Karpas-422 (cell line): ENCODE data around the gene SFSWAP. TPM values are rescaled to one million over a fixed set of nuclear protein-coding genes. Genes with fewer than 3 reads are reported as not detected.

Experiments
- DNase-seq: peaks from one replicate; pipeline ENCODE4 v3.0.0-alpha.2; 2015
- H2AFZ ChIP-seq: fragments of 200-600 bp; sonication (generic); 2 replicates; pipeline ENCODE4 v1.6.1; 2014; ENCODE audit warnings: antibody characterized with exemption, low read length, mixed read lengths
- H3K27ac ChIP-seq: fragments of 200-600 bp; sonication (generic); 2 replicates; pipeline ENCODE4 v1.5.1; 2014; ENCODE audit warnings: mild to moderate bottlenecking, low read length, moderate library complexity
- H3K27me3 ChIP-seq: fragments of 200-600 bp; sonication (generic); 2 replicates; pipeline ENCODE4 v1.6.1; 2014; ENCODE audit warnings: low read length, mixed read lengths
- H3K36me3 ChIP-seq: fragments of 200-600 bp; sonication (generic); 2 replicates; pipeline ENCODE4 v1.6.1; 2014; ENCODE audit warnings: low read length, mixed read lengths; ENCODE audit not compliant: insufficient read depth
- H3K4me1 ChIP-seq: fragments of 200-600 bp; sonication (generic); 2 replicates; pipeline ENCODE4 v1.6.1; 2014; ENCODE audit warnings: mild to moderate bottlenecking, low read length, mixed read lengths
- H3K4me2 ChIP-seq: fragments of 200-600 bp; sonication (generic); 2 replicates; pipeline ENCODE4 v1.6.1; 2014; ENCODE audit warnings: low read length, low read depth, mild to moderate bottlenecking; ENCODE audit not compliant: poor library complexity, severe bottlenecking
- H3K4me3 ChIP-seq: fragments of 200-600 bp; sonication (generic); 2 replicates; pipeline ENCODE4 v1.5.1; 2014; ENCODE audit warnings: mild to moderate bottlenecking, antibody characterized with exemption, low read length, mixed read lengths
- H3K79me2 ChIP-seq: fragments of 200-600 bp; sonication (generic); 2 replicates; pipeline ENCODE4 v1.6.1; 2014; ENCODE audit warnings: mild to moderate bottlenecking, low read length, mixed read lengths
- H3K9ac ChIP-seq: fragments of 200-600 bp; sonication (generic); 2 replicates; pipeline ENCODE4 v1.6.0; 2014; ENCODE audit warnings: low read length
- H3K9me2 ChIP-seq: fragments of 200-600 bp; sonication (generic), shearing (Covaris generic); replicated peaks from 2 replicates; pipeline ENCODE4 v1.6.0; 2014; ENCODE audit warnings: mild to moderate bottlenecking, low read length, moderate library complexity; ENCODE audit not compliant: insufficient read depth
- H3K9me3 ChIP-seq: fragments of 300-700, 200-600 bp; sonication (generic); 2 replicates; pipeline ENCODE4 v1.6.1; 2014; ENCODE audit warnings: low read length, mixed read lengths
- H4K20me1 ChIP-seq: fragments of 200-600 bp; sonication (generic); 2 replicates; pipeline ENCODE4 v1.6.1; 2014; ENCODE audit warnings: mild to moderate bottlenecking, antibody characterized with exemption, low read length, low read depth; ENCODE audit not compliant: insufficient read depth
- total RNA-seq: library from RNA; depleted of rRNA; stranded (reverse); fragments of >200 nt; shearing (Covaris generic); gene quantifications from 2 replicates; pipeline ENCODE4 v1.2.3, GENCODE V29; 2014; ENCODE audit warnings: low replicate concordance

Gene SFSWAP
- total RNA-seq, 1 experiment from 2014 or later: 30.0 TPM

GRCh38 chr12:131799195-131799594 lies 88.3 kb downstream of the SFSWAP start:
- H2AFZ ChIP-seq: no peak overlapping the region
- no peak overlapping the region for H3K9ac ChIP-seq
- no peak overlapping the region for H3K4me3 ChIP-seq
- H3K9me2 ChIP-seq: no peaks in the 10 kb centered on the region
- H4K20me1 ChIP-seq: no peaks in the 10 kb centered on the region
- H3K9me3 ChIP-seq: no peaks in the 10 kb centered on the region
- no peaks in the 10 kb centered on the region for H3K4me1 ChIP-seq
- no peak for DNase-seq
- no peak overlapping the region for H3K4me2 ChIP-seq
- peaks cover 6% of the 10 kb centered on the region; the same call in 1 of the 2 replicates for H3K36me3 ChIP-seq
- H3K79me2 ChIP-seq: no peaks in the 10 kb centered on the region
- H3K27me3 ChIP-seq: no peaks in the 10 kb centered on the region
- no peak overlapping the region for H3K27ac ChIP-seq

GRCh38 chr12:131799828-131800593 lies 89.1 kb downstream of the SFSWAP start:
- Histone ChIP-seq H2AFZ (no peak overlapping the region), H3K27me3 (no peaks in the 10 kb centered on the region), H3K4me1 (no peaks in the 10 kb centered on the region), H3K9me3 (no peaks in the 10 kb centered on the region), H3K79me2 (no peaks in the 10 kb centered on the region), H3K4me2 (no peak overlapping the region), H3K9ac (no peak overlapping the region), H3K4me3 (no peak overlapping the region), H3K27ac (no peak overlapping the region), H3K36me3 (peaks cover 6% of the 10 kb centered on the region; the same call in 1 of the 2 replicates), H3K9me2 (no peaks in the 10 kb centered on the region), H4K20me1 (no peaks in the 10 kb centered on the region)
- no peak for DNase-seq

- H3K36me3 ChIP-seq: peaks cover 6% of the 10 kb centered on the region; the same call in 1 of the 2 replicates
- no peak for DNase-seq
- no peak overlapping the region for H3K9ac ChIP-seq
Observed at GRCh38 chr12:131800594-131801135, 89.8 kb downstream of the SFSWAP start.

GRCh38 chr12:131801254-131801866 lies 90.5 kb downstream of the SFSWAP start:
- no peaks in the 10 kb centered on the region for H3K27me3 ChIP-seq
- H3K4me1 ChIP-seq: no peaks in the 10 kb centered on the region
- H3K9ac ChIP-seq: no peak overlapping the region
- peaks cover 6% of the 10 kb centered on the region; the same call in 1 of the 2 replicates for H3K36me3 ChIP-seq
- H3K4me2 ChIP-seq: no peak overlapping the region
- H2AFZ ChIP-seq: no peak overlapping the region
- DNase-seq: no peak
- no peak overlapping the region for H3K27ac ChIP-seq
- H3K4me3 ChIP-seq: no peak overlapping the region
- no peaks in the 10 kb centered on the region for H4K20me1 ChIP-seq
- no peaks in the 10 kb centered on the region for H3K79me2 ChIP-seq
- H3K9me3 ChIP-seq: no peaks in the 10 kb centered on the region
- no peaks in the 10 kb centered on the region for H3K9me2 ChIP-seq

More at GRCh38 chr12:131800594-131801135, 89.8 kb downstream of the SFSWAP start:
- no peaks in the 10 kb centered on the region for H3K9me3 ChIP-seq
- no peaks in the 10 kb centered on the region for H3K79me2 ChIP-seq
- no peak overlapping the region for H3K27ac ChIP-seq
- H3K4me1 ChIP-seq: no peaks in the 10 kb centered on the region
- H3K9me2 ChIP-seq: no peaks in the 10 kb centered on the region
- no peak overlapping the region for H2AFZ ChIP-seq
- H4K20me1 ChIP-seq: no peaks in the 10 kb centered on the region
- H3K27me3 ChIP-seq: no peaks in the 10 kb centered on the region
- no peak overlapping the region for H3K4me3 ChIP-seq
- H3K4me2 ChIP-seq: no peak overlapping the region

- H3K79me2 ChIP-seq: no peaks in the 10 kb centered on the region
- no peak overlapping the region for H3K4me2 ChIP-seq
- no peaks in the 10 kb centered on the region for H4K20me1 ChIP-seq
- H3K9me3 ChIP-seq: no peaks in the 10 kb centered on the region
- no peaks in the 10 kb centered on the region; the same call in 1 of the 2 replicates for H3K36me3 ChIP-seq
- no peak for DNase-seq
- no peak overlapping the region for H3K27ac ChIP-seq
- H3K9me2 ChIP-seq: no peaks in the 10 kb centered on the region
- no peak overlapping the region for H3K9ac ChIP-seq
- no peak overlapping the region for H3K4me3 ChIP-seq
- H2AFZ ChIP-seq: no peak overlapping the region
- no peaks in the 10 kb centered on the region for H3K4me1 ChIP-seq
- H3K27me3 ChIP-seq: no peaks in the 10 kb centered on the region
Observed at GRCh38 chr12:131803961-131804521, 93.2 kb downstream of the SFSWAP start.

- no peaks in the 10 kb centered on the region for H3K9me2 ChIP-seq
- no peaks in the 10 kb centered on the region for H3K27me3 ChIP-seq
- no peak overlapping the region for H3K27ac ChIP-seq
- no peak overlapping the region for H3K4me3 ChIP-seq
- no peaks in the 10 kb centered on the region for H3K9me3 ChIP-seq
- H2AFZ ChIP-seq: no peak overlapping the region
- H4K20me1 ChIP-seq: no peaks in the 10 kb centered on the region
- DNase-seq: no peak
- no peak overlapping the region for H3K4me2 ChIP-seq
- no peak overlapping the region for H3K9ac ChIP-seq
- no peaks in the 10 kb centered on the region for H3K4me1 ChIP-seq
- H3K36me3 ChIP-seq: no peaks in the 10 kb centered on the region; the same call in 1 of the 2 replicates
- no peaks in the 10 kb centered on the region for H3K79me2 ChIP-seq
Observed at GRCh38 chr12:131805421-131805820, 94.5 kb downstream of the SFSWAP start.

- Histone ChIP-seq H3K27me3 (no peaks in the 10 kb centered on the region), H2AFZ (no peak overlapping the region), H3K36me3 (no peaks in the 10 kb centered on the region; the same call in 1 of the 2 replicates), H3K9me3 (no peaks in the 10 kb centered on the region), H3K9ac (no peak overlapping the region), H3K79me2 (no peaks in the 10 kb centered on the region), H3K4me3 (no peak overlapping the region), H3K27ac (no peak overlapping the region), H3K4me1 (no peaks in the 10 kb centered on the region), H4K20me1 (no peaks in the 10 kb centered on the region), H3K4me2 (no peak overlapping the region), H3K9me2 (no peaks in the 10 kb centered on the region)
- no peak for DNase-seq
Observed at GRCh38 chr12:131806674-131807073, 95.8 kb downstream of the SFSWAP start.

- Histone ChIP-seq H3K9ac (no peak overlapping the region), H3K27me3 (no peaks in the 10 kb centered on the region), H3K9me3 (no peaks in the 10 kb centered on the region), H3K4me1 (no peaks in the 10 kb centered on the region), H2AFZ (no peak overlapping the region), H3K36me3 (no peaks in the 10 kb centered on the region), H4K20me1 (no peaks in the 10 kb centered on the region), H3K27ac (no peak overlapping the region), H3K79me2 (no peaks in the 10 kb centered on the region), H3K4me2 (no peak overlapping the region), H3K4me3 (no peak overlapping the region), H3K9me2 (no peaks in the 10 kb centered on the region)
- no peak for DNase-seq
Observed at GRCh38 chr12:131808744-131809371, 98.0 kb downstream of the SFSWAP start.
